Measurements from ENCODE around the gene GJB6.
A peak's percentile ranks its signal among the peaks of the same experiment; 100 is the strongest.

GJB6 gene

DNA sequence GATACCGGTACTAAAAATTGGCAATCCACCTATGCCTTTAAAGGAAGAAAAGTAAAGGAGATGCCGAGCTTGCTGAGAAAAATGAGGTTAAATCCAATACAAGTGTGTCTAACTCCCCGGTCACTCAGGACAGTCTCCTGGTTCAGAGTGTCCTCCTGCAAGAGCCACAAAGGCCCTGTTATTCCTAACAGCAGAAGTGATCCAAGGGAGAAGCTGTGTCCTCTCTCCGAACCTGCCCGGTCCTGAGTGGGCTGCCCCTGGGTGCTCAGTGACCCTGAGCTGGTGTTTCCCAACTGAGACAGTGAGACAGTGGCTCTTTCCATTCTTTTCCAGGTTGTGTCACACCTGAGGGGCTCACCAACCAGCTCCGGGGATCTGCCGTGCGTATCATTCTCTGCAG, 4.8 kb downstream of the GJB6 start:
- DNase-seq (ENCODE audit: low spot score): no peak

DNA sequence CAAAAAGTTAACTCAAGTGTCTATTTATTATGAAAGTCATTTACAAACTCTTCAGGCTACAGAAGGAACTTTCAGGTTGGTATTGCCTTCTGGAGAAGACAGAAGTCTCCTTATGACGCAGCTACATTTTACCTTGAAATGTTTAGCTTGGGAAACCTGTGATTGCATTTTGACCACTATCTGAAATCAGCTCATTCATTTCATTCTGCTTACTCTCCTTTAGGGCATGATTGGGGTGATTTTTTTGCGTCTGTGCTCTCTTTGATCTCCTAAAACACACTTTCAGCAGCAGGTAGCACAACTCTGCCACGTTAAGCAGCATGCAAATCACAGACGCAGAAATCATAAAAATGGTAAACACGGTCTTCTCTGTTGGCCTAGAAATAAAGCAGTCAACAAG, 9.6 kb downstream of the GJB6 start:
- DNase-seq (ENCODE audit: low spot score): no peak

DNA sequence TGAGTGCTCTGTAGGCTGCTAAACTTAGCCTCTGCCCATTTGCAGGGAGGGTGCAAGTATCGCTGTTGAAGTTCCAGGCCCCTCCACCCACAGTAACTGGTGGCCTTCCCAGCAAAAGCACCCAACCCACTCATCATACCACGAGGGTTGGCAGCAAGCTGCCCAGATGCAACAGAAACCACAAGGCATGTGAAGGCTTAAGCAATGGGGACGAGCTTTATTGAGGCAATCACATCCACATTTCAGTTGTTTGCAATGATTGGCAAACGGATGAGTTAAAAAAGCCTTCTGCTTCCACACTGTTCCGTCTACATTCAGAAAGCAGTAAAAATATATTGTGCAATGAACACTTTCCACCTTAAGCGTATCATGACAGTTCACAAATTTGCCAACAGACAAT, 10.3 kb downstream of the GJB6 start:
- DNase-seq (ENCODE audit: low spot score): no peak

DNA sequence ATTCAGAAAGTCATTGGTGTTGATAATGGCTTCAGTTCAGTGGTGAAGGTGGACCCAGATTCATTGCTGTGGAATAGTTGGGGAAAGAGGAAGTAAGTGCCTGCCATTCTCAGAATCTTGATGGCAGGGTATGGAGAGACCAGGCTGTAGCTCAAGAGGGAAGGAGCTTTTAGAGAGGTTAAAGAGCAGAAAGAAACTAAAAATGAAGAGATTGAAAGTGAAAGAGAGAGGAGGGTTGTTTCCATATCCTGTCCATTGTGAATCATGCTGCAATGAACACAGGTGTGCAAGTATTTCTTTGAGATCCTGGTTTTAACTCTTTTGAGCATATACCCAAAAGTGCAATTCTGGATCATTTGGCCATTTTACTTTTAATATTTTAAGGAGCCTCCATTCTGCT, 12.5 kb downstream of the GJB6 start:
- no peak for DNase-seq (ENCODE audit: low spot score)

DNA sequence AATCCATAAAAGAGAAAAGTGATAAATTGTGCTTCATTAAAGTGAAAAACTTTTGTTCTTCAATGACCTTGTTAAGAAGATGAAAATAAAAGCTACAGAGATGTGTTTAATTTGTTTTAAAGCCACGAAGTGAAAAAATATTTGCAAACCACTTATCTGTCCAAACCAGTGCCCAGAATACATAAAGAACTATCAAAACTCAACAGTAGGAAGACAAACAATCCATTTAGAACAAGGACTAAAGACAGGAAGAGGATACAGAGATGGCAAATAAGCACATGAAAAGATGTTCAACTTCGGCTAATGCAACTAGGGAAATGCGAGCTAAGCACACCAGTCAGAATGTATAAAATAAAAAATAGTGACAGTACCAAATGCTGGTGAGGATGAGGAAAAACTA, 15.0 kb downstream of the GJB6 start:
- DNase-seq (ENCODE audit: low spot score): no peak

DNA sequence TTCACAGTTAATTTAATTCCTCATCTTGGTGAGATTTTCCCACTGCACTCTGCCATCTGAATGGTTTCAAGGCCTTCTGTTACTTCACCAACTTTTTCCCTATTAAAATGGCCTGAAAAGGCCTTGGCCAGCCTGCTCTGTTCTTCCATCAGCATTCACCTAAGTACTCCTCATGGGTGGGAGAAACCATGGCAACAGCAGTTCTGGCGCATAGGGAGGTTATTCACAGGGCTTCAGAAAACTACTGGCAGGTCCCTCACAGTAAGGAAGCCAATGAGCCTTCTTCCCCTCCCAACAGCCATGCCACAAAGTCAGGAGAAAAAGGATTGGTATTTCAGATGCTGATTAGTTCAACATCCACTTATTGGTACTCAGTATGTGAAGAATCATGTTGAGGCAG, 22.2 kb downstream of the GJB6 start:
- peak; percentile 81 for DNase-seq (ENCODE audit: low spot score)

DNA sequence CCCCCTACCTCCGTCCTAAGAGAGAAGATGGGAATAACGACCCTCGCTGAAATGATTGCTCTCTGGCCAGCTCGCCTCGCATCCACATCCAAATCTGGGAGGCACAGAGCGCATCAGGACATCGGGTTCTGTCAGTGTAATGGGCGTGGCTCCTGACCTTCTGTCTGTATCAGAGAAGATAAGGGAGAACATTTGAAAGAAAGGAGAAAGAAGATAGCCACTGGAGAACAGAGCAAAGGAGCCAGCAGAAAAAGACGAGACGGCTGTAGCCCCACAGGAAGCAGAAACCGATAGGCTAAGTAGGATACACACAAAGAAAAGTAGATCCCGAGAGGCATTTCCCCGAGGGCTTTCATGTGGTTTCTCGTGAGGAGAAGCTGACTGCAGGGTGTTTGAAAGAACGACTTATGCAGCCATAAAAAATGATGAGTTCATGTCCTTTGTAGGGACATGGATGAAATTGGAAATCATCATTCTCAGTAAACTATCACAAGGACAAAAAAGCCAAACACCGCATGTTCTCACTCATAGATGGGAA, 25.4 kb downstream of the GJB6 start:
- DNase-seq (ENCODE audit: low spot score): no peak

DNA sequence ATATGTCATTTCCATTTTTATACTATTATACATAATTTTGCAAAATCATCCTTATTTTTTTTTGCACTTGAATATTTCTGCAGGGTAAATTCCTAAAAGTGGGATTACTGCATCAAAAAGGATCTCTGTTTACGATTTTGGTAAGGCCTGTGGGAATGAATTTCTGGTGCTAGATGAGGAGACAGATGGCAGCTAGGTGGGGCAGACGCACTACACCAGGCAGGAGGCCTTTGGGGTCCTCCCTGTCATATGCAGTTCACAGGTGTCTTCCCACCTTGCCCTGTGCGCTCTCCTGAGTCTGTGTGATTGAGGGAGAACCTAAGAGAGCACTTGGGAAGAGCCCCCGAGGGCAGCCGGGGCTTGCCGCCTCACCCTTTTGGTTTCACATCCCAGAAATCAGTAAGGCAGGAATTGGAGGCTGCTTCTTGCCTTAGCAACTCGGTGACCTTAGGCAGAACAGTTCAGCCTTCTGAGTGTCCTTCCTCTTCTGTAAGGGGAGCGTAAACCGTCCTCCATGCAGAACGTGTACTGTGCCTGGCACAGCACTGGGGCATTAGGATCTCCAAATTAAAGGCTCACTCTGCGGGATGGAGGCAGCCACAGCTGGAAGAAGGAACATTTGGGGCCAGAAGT, 25.9 kb downstream of the GJB6 start:
- no peak for DNase-seq (ENCODE audit: low spot score)

DNA sequence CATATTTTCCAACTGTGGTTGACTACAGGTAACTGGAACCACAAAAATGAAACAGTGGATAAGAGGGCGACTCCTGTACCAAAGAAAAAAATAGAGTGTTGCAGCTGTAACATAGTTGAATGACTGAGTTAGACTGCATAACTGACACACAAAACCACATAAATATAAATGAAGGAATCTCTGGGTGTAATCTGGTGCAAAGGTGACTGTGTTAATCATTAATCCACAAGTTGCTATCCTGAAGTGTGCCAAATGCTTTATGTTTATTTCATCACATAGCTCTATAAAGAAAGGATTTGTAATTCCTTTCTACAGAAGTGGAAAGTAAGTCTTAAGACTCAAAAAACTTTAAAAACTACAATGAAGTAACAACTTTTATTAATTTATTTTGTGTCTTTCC, 33.3 kb downstream of the GJB6 start:
- DNase-seq (ENCODE audit: low spot score): no peak

DNA sequence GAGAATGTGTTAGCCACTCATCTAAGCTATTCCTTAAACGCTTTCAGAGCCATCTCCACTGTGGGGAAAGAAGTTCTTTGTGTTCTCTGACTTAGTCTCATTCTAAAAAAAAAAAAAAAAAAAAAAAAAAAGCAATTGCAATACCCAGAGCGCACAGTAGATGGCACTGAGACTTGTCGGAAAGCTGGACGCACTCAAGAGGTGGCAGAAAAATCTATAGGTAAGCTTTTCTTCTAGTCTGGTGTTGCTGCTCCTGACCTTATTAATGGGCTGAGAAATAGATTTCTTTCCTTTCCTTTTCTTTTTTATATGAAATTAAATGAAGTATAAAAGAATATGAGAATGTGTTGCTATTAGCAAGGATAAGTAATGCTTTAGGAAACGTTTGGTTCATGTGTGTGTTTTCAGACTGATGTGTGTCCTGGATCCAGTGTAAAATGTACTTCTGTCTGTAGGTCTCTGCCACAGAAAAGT, 34.7 kb downstream of the GJB6 start:
- peak; percentile 34 for DNase-seq (ENCODE audit: low spot score)

DNA sequence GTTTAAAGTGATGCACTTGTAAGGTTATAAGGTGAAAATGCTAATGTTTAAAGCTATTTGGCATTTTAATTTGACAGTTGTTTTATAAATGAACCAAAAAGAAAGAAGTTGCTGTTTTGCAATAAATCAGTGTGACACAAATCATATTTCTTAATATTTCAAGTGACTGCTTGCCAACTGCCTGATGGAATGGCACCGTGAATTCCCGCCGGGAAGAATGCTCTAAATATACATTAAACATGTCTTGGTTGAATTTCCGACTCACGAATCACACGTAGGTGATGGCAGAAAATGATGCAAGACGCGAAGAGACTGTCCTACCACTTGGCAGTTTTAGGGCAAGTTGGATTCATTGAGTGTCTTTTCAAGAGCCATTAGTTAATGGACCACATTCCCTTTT, 36.3 kb downstream of the GJB6 start:
- DNase-seq (ENCODE audit: low spot score): no peak

DNA sequence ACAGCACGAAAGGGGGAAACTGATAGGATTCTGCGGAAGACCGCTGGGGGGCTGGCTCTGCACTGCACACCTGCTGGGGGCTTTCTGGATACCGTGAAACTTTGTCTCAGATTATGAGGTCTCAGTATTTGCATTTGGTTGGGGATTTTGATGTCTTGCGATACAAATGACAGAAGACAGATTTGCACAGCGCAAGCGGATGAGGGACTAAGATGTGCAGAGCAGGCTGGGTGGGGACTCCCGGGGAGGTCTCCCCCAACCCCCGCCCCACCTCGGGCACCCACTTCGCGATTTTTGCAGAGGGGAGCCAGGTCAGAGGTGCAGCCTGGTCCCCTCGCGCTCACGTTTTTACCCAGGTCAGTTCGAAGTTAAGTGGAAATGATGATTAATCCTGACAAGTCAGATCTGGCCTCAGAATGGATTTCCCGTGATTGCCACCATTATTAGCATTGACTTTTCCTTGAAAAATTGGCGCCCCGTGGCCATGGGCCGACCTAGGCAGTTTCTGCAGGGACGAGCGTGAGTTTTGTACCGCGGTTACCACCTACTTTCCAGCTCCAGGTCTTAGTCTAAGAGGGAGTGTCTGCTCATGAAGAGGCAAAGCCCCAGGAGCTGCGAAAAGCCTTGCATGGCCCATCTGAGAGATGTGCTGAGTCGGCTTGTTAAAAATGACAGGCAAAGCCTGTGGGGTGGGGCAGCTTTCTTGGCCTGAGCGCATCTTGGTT, 38.0 kb downstream of the GJB6 start:
- DNase-seq (ENCODE audit: low spot score): no peak

DNA sequence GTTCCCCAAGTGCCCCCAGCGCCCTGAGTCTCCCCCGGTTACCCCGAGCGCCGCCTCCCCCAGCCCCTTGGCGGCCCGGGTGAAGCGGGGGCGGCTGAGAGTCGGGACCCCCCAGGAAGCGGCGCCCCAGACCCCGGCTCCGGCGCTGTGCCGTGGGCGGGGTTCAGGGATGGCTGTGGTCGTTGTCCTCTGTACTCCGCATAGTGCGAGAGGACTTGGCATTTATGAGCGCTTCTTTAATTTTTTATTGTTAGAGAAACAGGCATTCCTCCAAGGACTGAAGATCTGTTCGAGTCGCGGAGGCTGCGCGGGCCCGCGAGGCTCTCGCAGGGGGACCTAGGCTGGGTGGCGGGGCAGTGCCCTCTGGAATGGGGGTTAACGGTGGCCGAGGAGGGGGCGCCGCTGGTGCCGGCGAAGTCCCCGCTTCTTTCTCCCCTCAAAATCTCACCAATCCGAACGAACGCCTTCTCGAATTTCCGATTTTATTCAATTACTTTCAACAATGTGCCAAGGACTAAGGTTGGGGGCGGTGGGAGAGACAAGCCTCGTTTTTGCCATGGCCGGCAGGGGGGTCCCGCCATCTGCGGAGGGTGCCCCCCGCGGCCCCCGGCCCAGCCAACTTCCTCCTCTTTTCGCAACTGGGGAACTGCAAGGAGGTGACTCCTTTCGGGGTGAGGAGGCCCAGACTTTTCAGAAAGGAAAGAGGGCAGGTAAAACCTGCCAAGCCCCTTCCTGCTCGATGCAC, 38.8 kb downstream of the GJB6 start:
- no peak for DNase-seq (ENCODE audit: low spot score)

DNA sequence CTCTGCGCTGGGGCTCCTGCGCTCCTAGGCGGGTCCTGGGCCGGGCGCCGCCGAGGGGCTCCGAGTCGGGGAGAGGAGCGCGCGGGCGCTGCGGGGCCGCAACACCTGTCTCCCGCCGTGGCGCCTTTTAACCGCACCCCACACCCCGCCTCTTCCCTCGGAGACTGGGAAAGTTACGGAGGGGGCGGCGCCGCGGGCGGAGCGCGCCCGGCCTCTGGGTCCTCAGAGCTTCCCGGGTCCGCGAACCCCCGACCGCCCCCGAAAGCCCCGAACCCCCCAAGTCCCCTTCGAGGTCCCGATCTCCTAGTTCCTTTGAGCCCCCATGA, 39.3 kb downstream of the GJB6 start, which contains the start of gene GJB2:
GJB2 (minus strand) TSS at position 103 of the 326 bp plus-strand sequence. CDS start 3,357 bp downstream, outside the sequence.
- no peak for DNase-seq (ENCODE audit: low spot score)

DNA sequence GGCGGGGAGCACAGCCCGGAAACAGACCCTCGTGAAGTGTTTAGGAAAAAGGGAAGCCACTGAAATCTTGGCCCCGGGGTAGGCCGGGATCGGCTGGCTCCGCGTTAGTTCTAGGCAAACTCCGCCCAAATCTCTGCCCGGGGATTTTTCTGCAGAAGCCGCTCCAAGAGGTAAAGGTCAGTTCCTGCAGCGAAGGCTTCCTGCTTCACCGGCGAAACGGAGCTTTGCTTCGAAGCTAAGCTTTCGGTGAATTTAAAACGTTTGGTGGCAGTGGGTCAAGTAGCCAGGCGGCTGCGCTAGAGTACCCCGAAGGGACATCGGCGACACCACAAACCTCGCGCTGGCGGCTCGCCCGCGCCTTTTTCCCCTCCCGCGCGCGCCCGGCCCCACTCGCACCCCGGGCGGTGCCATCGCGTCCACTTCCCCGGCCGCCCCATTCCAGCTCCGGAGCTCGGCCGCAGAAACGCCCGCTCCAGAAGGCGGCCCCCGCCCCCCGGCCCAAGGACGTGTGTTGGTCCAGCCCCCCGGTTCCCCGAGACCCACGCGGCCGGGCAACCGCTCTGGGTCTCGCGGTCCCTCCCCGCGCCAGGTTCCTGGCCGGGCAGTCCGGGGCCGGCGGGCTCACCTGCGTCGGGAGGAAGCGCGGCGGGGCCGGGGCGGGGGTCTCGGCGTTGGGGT, 39.8 kb downstream of the GJB6 start:
- DNase-seq (ENCODE audit: low spot score): no peak

DNA sequence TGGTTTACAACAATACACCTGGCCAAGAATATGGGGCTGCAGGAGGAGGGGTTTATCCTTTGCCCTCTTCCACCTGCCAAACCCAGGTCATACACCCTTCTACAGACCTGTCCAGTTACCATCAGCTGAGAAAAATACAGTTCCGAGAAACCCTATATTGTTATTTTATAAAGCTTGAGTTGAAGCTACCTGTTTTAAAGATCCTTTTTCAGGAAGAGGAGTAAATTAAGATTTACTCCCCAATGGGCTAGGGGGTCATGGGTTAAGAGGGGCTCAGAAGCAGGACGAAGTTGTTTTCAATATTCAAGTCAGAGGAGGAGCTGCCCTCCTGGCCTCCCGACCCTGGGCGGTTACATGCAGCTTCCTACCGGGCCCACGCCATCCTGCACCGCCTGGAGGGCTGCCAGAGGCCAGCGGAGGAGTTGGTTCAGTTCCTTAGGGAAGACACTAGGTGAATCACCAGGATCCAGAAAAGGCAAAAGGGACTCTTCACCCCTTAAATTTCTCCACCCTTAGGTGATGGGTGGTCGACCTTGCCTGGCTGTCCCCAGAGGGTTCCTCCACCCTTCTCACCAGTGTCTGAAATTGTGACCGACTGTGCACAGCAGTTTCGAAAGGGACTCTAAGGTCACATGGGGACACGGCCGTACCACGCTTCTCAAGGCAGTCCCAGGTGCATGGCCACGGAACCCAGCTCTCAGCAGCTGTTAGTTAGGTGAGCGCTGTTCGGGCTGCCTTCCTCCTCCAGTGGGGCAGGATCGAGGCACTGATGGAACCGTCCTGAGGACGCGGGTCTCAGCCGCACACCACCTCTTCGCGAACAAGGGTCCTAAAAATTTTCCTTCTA, 40.6 kb downstream of the GJB6 start:
- DNase-seq (ENCODE audit: low spot score): no peak

DNA sequence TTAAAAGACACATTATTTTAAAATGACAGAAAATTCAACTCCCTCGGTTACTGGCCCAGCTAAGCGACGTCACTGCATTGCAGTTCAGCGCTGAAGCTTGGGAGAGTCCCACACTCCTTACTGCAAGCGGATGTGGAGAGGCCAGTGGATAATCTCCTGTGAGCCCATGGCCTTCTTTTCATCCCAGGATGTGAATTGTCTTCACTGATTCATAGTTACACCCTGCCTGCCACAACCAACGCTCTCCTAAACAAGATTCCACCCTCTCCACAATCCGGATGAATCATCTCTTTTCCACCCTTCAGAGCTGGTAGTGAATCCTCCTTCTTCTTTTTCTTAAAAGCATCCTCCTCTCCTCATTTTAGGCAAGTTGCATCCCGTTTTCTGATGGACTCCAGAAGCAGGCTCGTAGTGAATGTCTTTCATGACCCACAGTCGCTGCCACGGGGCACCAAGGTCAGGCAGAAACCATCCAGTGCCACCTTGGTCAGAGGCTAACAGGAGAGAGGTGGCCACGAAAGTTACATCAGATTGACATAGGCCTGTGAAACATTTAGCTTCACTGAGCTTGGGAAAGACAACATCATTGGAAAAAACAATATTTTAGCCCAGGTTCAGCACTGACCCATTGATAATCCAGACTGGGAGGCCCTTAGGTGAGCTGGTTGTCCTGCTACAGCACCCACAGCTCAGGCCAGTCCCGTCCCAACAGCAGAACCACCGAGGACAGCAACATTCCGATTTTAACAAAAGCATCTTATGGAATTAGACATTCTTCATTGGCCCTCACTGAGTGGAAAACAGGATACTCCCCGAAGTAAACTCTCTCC, 41.4 kb downstream of the GJB6 start:
- no peak for DNase-seq (ENCODE audit: low spot score)

DNA sequence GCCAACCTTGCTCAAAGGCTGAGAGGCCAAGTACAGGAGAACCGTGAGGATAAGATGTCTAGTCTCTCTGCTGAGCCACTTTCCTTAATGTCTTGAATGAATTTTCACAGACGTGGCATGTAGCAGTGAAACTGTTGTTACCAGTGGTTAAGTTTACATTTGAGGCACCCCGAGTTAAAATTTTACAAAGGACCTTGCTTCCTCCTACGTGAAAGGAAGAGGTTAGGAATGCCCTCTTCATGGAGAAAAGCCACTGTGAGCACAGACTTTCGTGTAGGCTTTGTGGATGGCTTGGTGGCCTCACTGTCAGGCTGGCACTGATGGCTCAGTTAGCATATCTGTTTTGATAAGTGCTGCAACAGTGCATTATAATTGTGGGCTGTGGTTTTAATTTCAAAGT, 42.0 kb downstream of the GJB6 start:
- DNase-seq (ENCODE audit: low spot score): no peak

DNA sequence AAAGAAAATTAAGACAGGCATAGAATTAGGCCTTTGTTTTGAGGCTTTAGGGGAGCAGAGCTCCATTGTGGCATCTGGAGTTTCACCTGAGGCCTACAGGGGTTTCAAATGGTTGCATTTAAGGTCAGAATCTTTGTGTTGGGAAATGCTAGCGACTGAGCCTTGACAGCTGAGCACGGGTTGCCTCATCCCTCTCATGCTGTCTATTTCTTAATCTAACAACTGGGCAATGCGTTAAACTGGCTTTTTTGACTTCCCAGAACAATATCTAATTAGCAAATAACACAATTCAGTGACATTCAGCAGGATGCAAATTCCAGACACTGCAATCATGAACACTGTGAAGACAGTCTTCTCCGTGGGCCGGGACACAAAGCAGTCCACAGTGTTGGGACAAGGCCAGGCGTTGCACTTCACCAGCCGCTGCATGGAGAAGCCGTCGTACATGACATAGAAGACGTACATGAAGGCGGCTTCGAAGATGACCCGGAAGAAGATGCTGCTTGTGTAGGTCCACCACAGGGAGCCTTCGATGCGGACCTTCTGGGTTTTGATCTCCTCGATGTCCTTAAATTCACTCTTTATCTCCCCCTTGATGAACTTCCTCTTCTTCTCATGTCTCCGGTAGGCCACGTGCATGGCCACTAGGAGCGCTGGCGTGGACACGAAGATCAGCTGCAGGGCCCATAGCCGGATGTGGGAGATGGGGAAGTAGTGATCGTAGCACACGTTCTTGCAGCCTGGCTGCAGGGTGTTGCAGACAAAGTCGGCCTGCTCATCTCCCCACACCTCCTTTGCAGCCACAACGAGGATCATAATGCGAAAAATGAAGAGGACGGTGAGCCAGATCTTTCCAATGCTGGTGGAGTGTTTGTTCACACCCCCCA, 43.2 kb downstream of the GJB6 start:
- no peak for DNase-seq (ENCODE audit: low spot score)

Data from Ammon's horn (tissue), 1 donor.